Left lung (tissue), 10 donors: ENCODE measurements around the gene SLC7A8. TPM values are rescaled to one million over a fixed set of nuclear protein-coding genes. Genes with fewer than 3 reads are reported as not detected.
A peak's percentile ranks its signal among the peaks of the same experiment; 100 is the strongest.

ENCODE experiments used
- ATAC-seq: fragments of 200-7000 bp; cut with Tn5 transposase; one replicate; pipeline ENCODE4 v1.9.1; 2020; ENCODE audit warnings: moderate library complexity
- DNase-seq, 4 donors: peaks; one replicate each; pipeline ENCODE4 v3.0.0-alpha.2; 2013 to 2020
- H3K27ac ChIP-seq, 2 donors: fragments of 200-600 bp; sonication (generic) in 1 of 2; one replicate each; pipeline versions ENCODE4 v1.5.0 to v1.8.0; 2020 to 2021
- H3K27me3 ChIP-seq, 2 donors: fragments of 200-600 bp; sonication (generic) in 1 of 2; one replicate each; pipeline versions ENCODE4 v1.5.0 to v1.8.0; 2020 to 2021
- H3K36me3 ChIP-seq, 2 donors: fragments of 200-600 bp; sonication (generic) in 1 of 2; one replicate each; pipeline versions ENCODE4 v1.5.0 to v1.8.0; 2020 to 2021
- H3K4me1 ChIP-seq, 2 donors: fragments of 200-600 bp; one replicate each; pipeline ENCODE4 v1.8.0; 2021
- H3K4me3 ChIP-seq, 2 donors: fragments of 200-600 bp; sonication (generic) in 1 of 2; one replicate each; pipeline versions ENCODE4 v1.5.0 to v1.8.0; 2020 to 2021; ENCODE audit warnings: mild to moderate bottlenecking in 1 of 2
- H3K9me3 ChIP-seq, 2 donors: fragments of 200-600 bp; sonication (generic) in 1 of 2; one replicate each; pipeline versions ENCODE4 v1.5.0 to v1.8.0; 2020 to 2021
- intact Hi-C, 2 donors: fragments of 100-400 bp; cut with DNase I; formaldehyde crosslinking; loops; one replicate each; pipeline versions ENCODE4 v1.11.2 to v1.14.2; 2022
- polyA plus RNA-seq, 6 donors: library from polyadenylated mRNA; unstranded; fragments of 120-200 nt; gene quantifications; one replicate each; pipeline ENCODE4 v1.2.1, GENCODE V29; 2013; ENCODE audit not compliant: insufficient read length in 6 of 6
- total RNA-seq, 2 donors: library from RNA; stranded (reverse); fragmentation: NEBNext Ultra II Directional; extraction: Animal tissue kit (Norgen Biotek cat#: 25700); gene quantifications; one replicate each; pipeline ENCODE4 v1.2.1, GENCODE V29; 2021
- TF ChIP-seq, protein P1 (sequence below), 2 donors: fragments of 200-600 bp; sonication (generic) in 1 of 2; IDR thresholded peaks; one replicate each; pipeline versions ENCODE4 v1.5.0 to v1.8.0; 2021; ENCODE audit warnings: antibody characterized with exemption in 2 of 2
- donor health status: DM: no; HTN: yes; CAD: no.
- donor health status: DM: no; HTN: no; CAD: no.

Gene SLC7A8
- total and polyA plus RNA-seq, 8 donors: 38.5 to 153 (median 124) TPM

- DNase-seq (peak; percentile 95 to 100 (median 100)), ATAC-seq (peak; percentile 93)
- peak within 1 kb of the TSS; percentile 96 to 98 for H3K27ac ChIP-seq
- H3K9me3 ChIP-seq: no peaks in the 10 kb centered on the region
- peaks cover 0 to 47% of the 10 kb centered on the region in 2 donors for H3K36me3 ChIP-seq
- H3K27me3 ChIP-seq: no peaks in the 10 kb centered on the region
- intact Hi-C loops: no loop called here
- H3K4me1 ChIP-seq: peaks cover 15 to 72% of the 10 kb centered on the region in 2 donors
- TF ChIP-seq, protein P1, sequence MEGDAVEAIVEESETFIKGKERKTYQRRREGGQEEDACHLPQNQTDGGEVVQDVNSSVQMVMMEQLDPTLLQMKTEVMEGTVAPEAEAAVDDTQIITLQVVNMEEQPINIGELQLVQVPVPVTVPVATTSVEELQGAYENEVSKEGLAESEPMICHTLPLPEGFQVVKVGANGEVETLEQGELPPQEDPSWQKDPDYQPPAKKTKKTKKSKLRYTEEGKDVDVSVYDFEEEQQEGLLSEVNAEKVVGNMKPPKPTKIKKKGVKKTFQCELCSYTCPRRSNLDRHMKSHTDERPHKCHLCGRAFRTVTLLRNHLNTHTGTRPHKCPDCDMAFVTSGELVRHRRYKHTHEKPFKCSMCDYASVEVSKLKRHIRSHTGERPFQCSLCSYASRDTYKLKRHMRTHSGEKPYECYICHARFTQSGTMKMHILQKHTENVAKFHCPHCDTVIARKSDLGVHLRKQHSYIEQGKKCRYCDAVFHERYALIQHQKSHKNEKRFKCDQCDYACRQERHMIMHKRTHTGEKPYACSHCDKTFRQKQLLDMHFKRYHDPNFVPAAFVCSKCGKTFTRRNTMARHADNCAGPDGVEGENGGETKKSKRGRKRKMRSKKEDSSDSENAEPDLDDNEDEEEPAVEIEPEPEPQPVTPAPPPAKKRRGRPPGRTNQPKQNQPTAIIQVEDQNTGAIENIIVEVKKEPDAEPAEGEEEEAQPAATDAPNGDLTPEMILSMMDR (IDR thresholded peaks at IDR 0.05): no peak
- peak within 1 kb of the TSS; percentile 79 to 93 for H3K4me3 ChIP-seq
Observed at GRCh38 chr14:23095196-23096108, 88.0 kb downstream of the SLC7A8 start, which contains the start of gene C14orf119. Gene C14orf119 (plus strand): TSS chr14:23095505. CDS start chr14:23097659, 2,154 bp downstream.

DNA sequence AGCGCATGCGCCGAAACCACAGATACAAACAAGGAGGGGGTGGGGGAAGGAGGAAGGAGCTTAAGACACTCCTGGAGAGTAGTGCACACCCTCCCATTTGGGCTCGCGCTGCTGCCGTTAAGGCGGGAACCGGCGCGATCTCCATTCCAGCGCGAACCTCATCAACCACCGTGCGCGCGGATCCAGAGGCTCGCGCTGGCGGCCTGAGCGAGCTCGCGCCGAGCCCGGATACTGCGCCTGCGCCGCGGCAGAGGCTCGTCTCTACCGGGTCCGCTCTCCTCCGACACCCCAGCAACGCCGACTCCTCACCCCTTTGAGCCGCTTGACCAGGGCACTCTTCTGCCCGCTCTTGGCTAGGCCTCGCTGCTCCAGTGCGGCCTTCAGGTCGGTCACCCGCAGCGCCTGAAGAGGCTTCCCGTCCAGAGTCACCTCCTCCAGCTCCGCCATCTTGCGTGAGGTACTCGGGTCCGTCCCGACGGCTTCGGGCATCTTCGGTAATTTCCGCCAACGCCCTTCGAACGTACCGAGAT lies 88.7 kb downstream of the SLC7A8 start, which contains the start of gene ACIN1:
TSS of gene ACIN1 (minus strand) at position 471 of the 530 bp plus-strand sequence. CDS start at position 447, 24 bp downstream.
- Histone ChIP-seq H3K27me3 (no peaks in the 10 kb centered on the region), H3K36me3 (peaks cover 0 to 55% of the 10 kb centered on the region in 2 donors), H3K4me3 (peak within 1 kb of the TSS; percentile 79 to 93), H3K27ac (peak within 1 kb of the TSS; percentile 96 to 98), H3K4me1 (peaks cover 15 to 78% of the 10 kb centered on the region in 2 donors), H3K9me3 (no peaks in the 10 kb centered on the region)
- TF ChIP-seq, protein P1 (IDR thresholded peaks at IDR 0.05): no peak
- ATAC-seq (peak; percentile 61), DNase-seq (peak; percentile 80 to 97 (median 90))
- intact Hi-C loops: no loop called here

- no peaks in the 10 kb centered on the region for H3K27me3 ChIP-seq
- peak overlapping the region; percentile 96 to 98 for H3K27ac ChIP-seq
- DNase-seq (no peak), ATAC-seq (no peak)
- H3K9me3 ChIP-seq: no peaks in the 10 kb centered on the region
- H3K4me1 ChIP-seq: peaks cover 15 to 74% of the 10 kb centered on the region in 2 donors
- H3K36me3 ChIP-seq: peaks cover under 1 to 59% of the 10 kb centered on the region in 2 donors
- intact Hi-C loops: no loop called here
- peak overlapping the region; percentile 79 to 93 for H3K4me3 ChIP-seq
- TF ChIP-seq, protein P1 (IDR thresholded peaks at IDR 0.05): no peak
Observed at GRCh38 chr14:23093991-23094665, 89.3 kb downstream of the SLC7A8 start.

- TF ChIP-seq, protein P1 (IDR thresholded peaks at IDR 0.05): no peak
- Histone ChIP-seq H3K27me3 (no peaks in the 10 kb centered on the region), H3K27ac (no peak overlapping the region), H3K36me3 (peaks cover 2 to 59% of the 10 kb centered on the region in 2 donors), H3K4me1 (peaks cover 15 to 68% of the 10 kb centered on the region in 2 donors), H3K9me3 (no peaks in the 10 kb centered on the region), H3K4me3 (peak overlapping the region; percentile 79 to 93)
- ATAC-seq (no peak), DNase-seq (no peak)
- intact Hi-C loops: no loop called here
Observed at GRCh38 chr14:23093526-23093925, 89.9 kb downstream of the SLC7A8 start.
